KOPT-K1 (cell line): Measurements from ENCODE around the gene TRAF5.
A peak's percentile ranks its signal among the peaks of the same experiment; 100 is the strongest.

Experiments
- H3K27ac ChIP-seq: fragments of 200-600 bp; sonication (generic); 2 replicates; pipeline ENCODE4 v1.5.1; 2016; ENCODE audit warnings: antibody characterized with exemption, mild to moderate bottlenecking, low read depth, low read length; ENCODE audit not compliant: poor library complexity, severe bottlenecking
- H3K36me3 ChIP-seq: fragments of 200-600 bp; sonication (generic); 2 replicates; pipeline ENCODE4 v1.5.1; 2017; ENCODE audit warnings: antibody characterized with exemption, mild to moderate bottlenecking, low read length, moderate library complexity; ENCODE audit not compliant: insufficient read depth
- H3K9me3 ChIP-seq: fragments of 200-600 bp; sonication (generic); 2 replicates; pipeline ENCODE4 v1.5.1; 2017; ENCODE audit warnings: antibody characterized with exemption, low read length, mild to moderate bottlenecking; ENCODE audit not compliant: insufficient read depth, poor library complexity, severe bottlenecking

TRAF5 gene

GRCh38 chr1:211326528-211327345 lies at the start of gene TRAF5:
TSS of gene TRAF5 (plus strand) at chr1:211326833. CDS start at chr1:211353240, 26,407 bp downstream.
- Histone ChIP-seq H3K36me3 (0 out of 2 replicates have a peak, but pooled peaks cover 6% of the 10 kb centered on the region), H3K9me3 (no peaks in the 10 kb centered on the region), H3K27ac (peak within 1 kb of the TSS; percentile 81)

GRCh38 chr1:211279340-211279739 lies 47.3 kb upstream of the TRAF5 start:
- Histone ChIP-seq H3K9me3 (no peaks in the 10 kb centered on the region), H3K27ac (no peak overlapping the region), H3K36me3 (peaks cover 85% of the 10 kb centered on the region)

GRCh38 chr1:211280910-211281309 lies 45.7 kb upstream of the TRAF5 start:
- no peak overlapping the region for H3K27ac ChIP-seq
- peaks cover 87% of the 10 kb centered on the region for H3K36me3 ChIP-seq
- no peaks in the 10 kb centered on the region for H3K9me3 ChIP-seq

GRCh38 chr1:211281320-211282022 lies 45.2 kb upstream of the TRAF5 start:
- no peaks in the 10 kb centered on the region for H3K9me3 ChIP-seq
- no peak overlapping the region for H3K27ac ChIP-seq
- peaks cover 88% of the 10 kb centered on the region for H3K36me3 ChIP-seq

- no peak overlapping the region for H3K27ac ChIP-seq
- H3K36me3 ChIP-seq, result peaks cover 92% of the 10 kb centered on the region
- H3K9me3 ChIP-seq, result no peaks in the 10 kb centered on the region
Observed at GRCh38 chr1:211282023-211282373, 44.6 kb upstream of the TRAF5 start.

- H3K9me3 ChIP-seq, result no peaks in the 10 kb centered on the region
- H3K36me3 ChIP-seq, result peaks cover 87% of the 10 kb centered on the region
- H3K27ac ChIP-seq, result no peak overlapping the region
Observed at GRCh38 chr1:211285196-211285595, 41.4 kb upstream of the TRAF5 start.

GRCh38 chr1:211287218-211287617 lies 39.4 kb upstream of the TRAF5 start:
- Histone ChIP-seq H3K36me3 (peaks cover 87% of the 10 kb centered on the region), H3K9me3 (no peaks in the 10 kb centered on the region), H3K27ac (no peak overlapping the region)

- H3K36me3 ChIP-seq, result peaks cover 90% of the 10 kb centered on the region
- no peak overlapping the region for H3K27ac ChIP-seq
Observed at GRCh38 chr1:211292411-211292810, 34.2 kb upstream of the TRAF5 start.

GRCh38 chr1:211296396-211296795 lies 30.2 kb upstream of the TRAF5 start:
- H3K27ac ChIP-seq, result no peak overlapping the region
- peaks cover 90% of the 10 kb centered on the region for H3K36me3 ChIP-seq
- H3K9me3 ChIP-seq, result no peaks in the 10 kb centered on the region

More at GRCh38 chr1:211292411-211292810, 34.2 kb upstream of the TRAF5 start:
- no peaks in the 10 kb centered on the region for H3K9me3 ChIP-seq

- Histone ChIP-seq H3K36me3 (peaks cover 73% of the 10 kb centered on the region), H3K9me3 (no peaks in the 10 kb centered on the region), H3K27ac (no peak overlapping the region)
Observed at GRCh38 chr1:211305044-211305443, 21.6 kb upstream of the TRAF5 start.

- Histone ChIP-seq H3K9me3 (no peaks in the 10 kb centered on the region), H3K27ac (no peak overlapping the region), H3K36me3 (peaks cover 63% of the 10 kb centered on the region)
Observed at GRCh38 chr1:211309617-211310016, 17.0 kb upstream of the TRAF5 start.

- H3K36me3 ChIP-seq, result peaks cover 61% of the 10 kb centered on the region
- H3K27ac ChIP-seq, result no peak overlapping the region
- no peaks in the 10 kb centered on the region for H3K9me3 ChIP-seq
Observed at GRCh38 chr1:211313392-211313791, 13.2 kb upstream of the TRAF5 start.

- H3K36me3 ChIP-seq, result peaks cover 29% of the 10 kb centered on the region
- H3K27ac ChIP-seq, result no peak overlapping the region
- H3K9me3 ChIP-seq, result no peaks in the 10 kb centered on the region
Observed at GRCh38 chr1:211318576-211319280, 7.9 kb upstream of the TRAF5 start.

GRCh38 chr1:211319892-211320291 lies 6.7 kb upstream of the TRAF5 start:
- Histone ChIP-seq H3K36me3 (peaks cover 18% of the 10 kb centered on the region), H3K27ac (no peak overlapping the region), H3K9me3 (no peaks in the 10 kb centered on the region)

GRCh38 chr1:211320980-211321379 lies 5.7 kb upstream of the TRAF5 start:
- Histone ChIP-seq H3K36me3 (peaks cover 7% of the 10 kb centered on the region; the same call in 1 of the 2 replicates), H3K27ac (no peak overlapping the region), H3K9me3 (no peaks in the 10 kb centered on the region)
